Progenitor cell of endocrine pancreas (in vitro differentiated cells): Measurements from ENCODE around the gene PDLIM4. TPM values are rescaled to one million over a fixed set of nuclear protein-coding genes. Genes with fewer than 3 reads are reported as not detected.

Experiments used
- DNase-seq: peaks from one replicate; pipeline ENCODE4 v3.0.0; 2021; ENCODE audit warnings: low spot score; ENCODE audit not compliant: unreplicated experiment
- H3K27ac Mint-ChIP-seq: 2 replicates; pipeline ENCODE4 v1.8.0; 2021; ENCODE audit warnings: mild to moderate bottlenecking, moderate library complexity, mixed read lengths
- H3K27me3 Mint-ChIP-seq: 2 replicates; pipeline ENCODE4 v1.8.0; 2021; ENCODE audit warnings: mixed read lengths
- H3K36me3 Mint-ChIP-seq: 2 replicates; pipeline ENCODE4 v1.8.0; 2022; ENCODE audit warnings: mixed read lengths; ENCODE audit not compliant: insufficient read depth
- H3K4me1 Mint-ChIP-seq: 2 replicates; pipeline ENCODE4 v1.8.0; 2021; ENCODE audit warnings: low read depth, mixed read lengths
- H3K4me3 Mint-ChIP-seq: 2 replicates; pipeline ENCODE4 v1.8.0; 2021; ENCODE audit warnings: low read depth, mild to moderate bottlenecking, moderate library complexity, mixed read lengths
- H3K9me3 Mint-ChIP-seq: 2 replicates; pipeline ENCODE4 v1.8.0; 2021; ENCODE audit warnings: low read depth, mixed read lengths
- total RNA-seq: library from RNA; stranded (reverse); gene quantifications from 2 replicates; pipeline ENCODE4 v1.2.1, GENCODE V29; 2021
- TF ChIP-seq, protein P1 (sequence below): fragments of 200-600 bp; sonication (generic); IDR thresholded peaks from one replicate; pipeline ENCODE4 v1.5.0; 2021; ENCODE audit warnings: antibody characterized with exemption, mild to moderate bottlenecking; ENCODE audit not compliant: unreplicated experiment

Gene PDLIM4
- total RNA-seq, 1 donor from 2014 or later = 14.7 TPM

DNA sequence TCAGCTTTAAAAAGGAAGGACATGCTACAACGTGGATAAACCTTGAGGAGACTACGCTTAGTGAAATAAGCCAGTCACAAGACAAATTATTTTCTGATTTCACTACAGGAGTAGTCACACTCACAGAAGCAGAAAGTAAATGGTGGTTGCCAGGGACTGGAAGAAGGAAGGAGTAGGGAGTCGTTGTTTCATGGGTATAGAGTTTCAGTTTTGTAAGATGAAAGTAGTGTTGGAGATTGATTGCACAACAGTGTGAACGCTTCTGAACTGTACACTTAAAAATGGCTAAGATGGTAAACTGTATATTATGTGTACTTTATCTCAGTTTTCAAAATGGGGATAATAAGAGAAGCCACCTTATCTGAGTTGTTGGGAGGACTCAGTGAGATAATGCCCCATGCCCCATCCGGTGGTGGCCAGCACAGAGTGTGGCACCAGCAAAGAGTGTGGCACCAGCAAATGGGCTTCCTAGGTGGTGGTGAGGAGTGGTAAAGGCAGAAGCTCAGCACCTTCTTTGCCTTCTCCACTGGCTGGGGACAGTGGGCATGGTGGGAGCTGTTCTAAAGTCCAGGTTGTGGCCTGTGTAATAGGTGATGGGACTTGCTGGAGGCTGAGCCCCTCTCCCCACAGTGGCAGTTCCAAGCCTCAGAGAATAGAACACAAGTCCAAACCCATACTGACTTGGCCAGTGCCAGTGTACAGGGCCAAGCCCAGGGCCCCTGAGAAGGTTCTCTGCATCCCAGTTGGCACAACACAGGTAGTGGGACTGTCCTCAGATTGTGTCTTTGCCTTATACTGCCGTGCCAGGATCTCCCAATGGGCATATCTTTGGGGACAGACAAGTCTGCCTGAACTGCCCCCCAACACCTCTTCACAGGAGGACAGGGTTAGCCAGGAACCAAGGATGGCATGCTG is 41.1 kb downstream of the PDLIM4 start:
- Mint-ChIP-seq H3K4me1 (peaks cover 8% of the 10 kb centered on the region), H3K27me3 (peaks cover 29% of the 10 kb centered on the region)

DNA sequence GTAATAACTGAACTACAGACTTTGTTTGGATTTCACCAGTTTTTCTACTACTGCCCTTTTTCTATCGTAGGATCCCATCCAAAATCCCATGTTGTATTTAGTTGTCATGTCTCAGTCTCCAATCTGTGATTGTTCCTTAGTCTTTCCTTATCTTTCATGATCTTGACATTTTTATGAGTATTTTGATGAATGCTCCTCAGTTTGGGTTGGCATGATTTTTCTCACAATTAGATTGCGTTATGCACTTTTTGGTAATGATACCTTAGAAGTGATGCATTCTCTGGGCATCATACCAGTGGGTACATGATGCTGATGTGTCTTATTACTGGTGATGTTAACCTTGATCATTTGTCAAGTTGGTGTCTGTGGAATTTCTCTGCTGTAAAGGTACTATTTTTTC is 42.4 kb downstream of the PDLIM4 start:
- H3K27ac Mint-ChIP-seq = no peak overlapping the region
- H3K36me3 Mint-ChIP-seq = no peaks in the 10 kb centered on the region
- H3K4me3 Mint-ChIP-seq = no peak overlapping the region

More for the DNA sequence above, 41.1 kb downstream of the PDLIM4 start:
- no peak overlapping the region for H3K27ac Mint-ChIP-seq
- H3K4me3 Mint-ChIP-seq = no peak overlapping the region
- no peaks in the 10 kb centered on the region for H3K36me3 Mint-ChIP-seq
- TF ChIP-seq, protein P1, sequence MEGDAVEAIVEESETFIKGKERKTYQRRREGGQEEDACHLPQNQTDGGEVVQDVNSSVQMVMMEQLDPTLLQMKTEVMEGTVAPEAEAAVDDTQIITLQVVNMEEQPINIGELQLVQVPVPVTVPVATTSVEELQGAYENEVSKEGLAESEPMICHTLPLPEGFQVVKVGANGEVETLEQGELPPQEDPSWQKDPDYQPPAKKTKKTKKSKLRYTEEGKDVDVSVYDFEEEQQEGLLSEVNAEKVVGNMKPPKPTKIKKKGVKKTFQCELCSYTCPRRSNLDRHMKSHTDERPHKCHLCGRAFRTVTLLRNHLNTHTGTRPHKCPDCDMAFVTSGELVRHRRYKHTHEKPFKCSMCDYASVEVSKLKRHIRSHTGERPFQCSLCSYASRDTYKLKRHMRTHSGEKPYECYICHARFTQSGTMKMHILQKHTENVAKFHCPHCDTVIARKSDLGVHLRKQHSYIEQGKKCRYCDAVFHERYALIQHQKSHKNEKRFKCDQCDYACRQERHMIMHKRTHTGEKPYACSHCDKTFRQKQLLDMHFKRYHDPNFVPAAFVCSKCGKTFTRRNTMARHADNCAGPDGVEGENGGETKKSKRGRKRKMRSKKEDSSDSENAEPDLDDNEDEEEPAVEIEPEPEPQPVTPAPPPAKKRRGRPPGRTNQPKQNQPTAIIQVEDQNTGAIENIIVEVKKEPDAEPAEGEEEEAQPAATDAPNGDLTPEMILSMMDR = no peak
- DNase-seq = no peak
- no peaks in the 10 kb centered on the region for H3K9me3 Mint-ChIP-seq

DNA sequence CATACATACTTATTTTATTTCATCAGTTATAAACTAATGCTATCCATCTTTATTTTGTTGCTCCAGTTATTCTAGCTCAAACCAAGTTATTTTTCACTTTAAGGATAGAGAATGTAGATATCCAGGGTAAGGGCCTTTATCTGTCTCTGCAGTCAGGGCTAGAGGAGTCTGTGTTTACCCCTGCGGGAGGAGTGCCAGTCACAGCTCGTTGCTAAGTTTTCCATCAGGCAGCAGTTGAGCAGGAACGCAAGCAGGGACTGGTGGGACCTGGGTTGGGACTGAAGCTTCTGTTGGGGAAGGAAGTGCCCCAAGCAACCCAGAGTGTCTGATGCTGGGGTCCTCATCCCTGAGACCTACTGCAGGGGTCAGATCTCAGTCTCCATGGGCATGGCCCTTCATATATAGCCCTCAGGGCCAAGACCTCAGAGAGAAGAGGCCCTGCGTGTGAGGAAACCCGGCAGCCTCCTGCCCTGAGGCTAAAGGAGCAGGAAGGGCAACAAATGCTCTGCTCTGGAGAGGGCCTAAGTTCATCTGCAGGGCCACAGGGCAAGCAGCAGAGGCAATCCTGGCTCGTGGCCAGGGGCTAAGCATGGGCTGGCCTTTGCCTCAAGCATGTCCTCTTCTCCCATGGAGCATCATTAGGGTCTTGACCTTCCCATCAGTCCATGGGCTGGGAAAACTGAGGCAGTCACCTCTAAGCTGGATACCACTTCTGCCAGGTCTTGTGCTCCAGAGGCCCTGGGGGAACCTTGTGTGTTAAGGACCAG is 43.3 kb downstream of the PDLIM4 start:
- H3K27ac Mint-ChIP-seq = no peak overlapping the region
- no peak overlapping the region for H3K4me3 Mint-ChIP-seq
- peaks cover 5% of the 10 kb centered on the region for H3K36me3 Mint-ChIP-seq
- H3K9me3 Mint-ChIP-seq = peaks cover 6% of the 10 kb centered on the region
- H3K4me1 Mint-ChIP-seq = peaks cover 6% of the 10 kb centered on the region
- DNase-seq = no peak
- peaks cover 14% of the 10 kb centered on the region for H3K27me3 Mint-ChIP-seq
- TF ChIP-seq, protein P1 = no peak

More for the DNA sequence above, 42.4 kb downstream of the PDLIM4 start:
- Mint-ChIP-seq H3K4me1 (peaks cover 7% of the 10 kb centered on the region), H3K27me3 (peaks cover 23% of the 10 kb centered on the region), H3K9me3 (peaks cover under 1% of the 10 kb centered on the region)
- no peak for DNase-seq
- TF ChIP-seq, protein P1 = no peak

DNA sequence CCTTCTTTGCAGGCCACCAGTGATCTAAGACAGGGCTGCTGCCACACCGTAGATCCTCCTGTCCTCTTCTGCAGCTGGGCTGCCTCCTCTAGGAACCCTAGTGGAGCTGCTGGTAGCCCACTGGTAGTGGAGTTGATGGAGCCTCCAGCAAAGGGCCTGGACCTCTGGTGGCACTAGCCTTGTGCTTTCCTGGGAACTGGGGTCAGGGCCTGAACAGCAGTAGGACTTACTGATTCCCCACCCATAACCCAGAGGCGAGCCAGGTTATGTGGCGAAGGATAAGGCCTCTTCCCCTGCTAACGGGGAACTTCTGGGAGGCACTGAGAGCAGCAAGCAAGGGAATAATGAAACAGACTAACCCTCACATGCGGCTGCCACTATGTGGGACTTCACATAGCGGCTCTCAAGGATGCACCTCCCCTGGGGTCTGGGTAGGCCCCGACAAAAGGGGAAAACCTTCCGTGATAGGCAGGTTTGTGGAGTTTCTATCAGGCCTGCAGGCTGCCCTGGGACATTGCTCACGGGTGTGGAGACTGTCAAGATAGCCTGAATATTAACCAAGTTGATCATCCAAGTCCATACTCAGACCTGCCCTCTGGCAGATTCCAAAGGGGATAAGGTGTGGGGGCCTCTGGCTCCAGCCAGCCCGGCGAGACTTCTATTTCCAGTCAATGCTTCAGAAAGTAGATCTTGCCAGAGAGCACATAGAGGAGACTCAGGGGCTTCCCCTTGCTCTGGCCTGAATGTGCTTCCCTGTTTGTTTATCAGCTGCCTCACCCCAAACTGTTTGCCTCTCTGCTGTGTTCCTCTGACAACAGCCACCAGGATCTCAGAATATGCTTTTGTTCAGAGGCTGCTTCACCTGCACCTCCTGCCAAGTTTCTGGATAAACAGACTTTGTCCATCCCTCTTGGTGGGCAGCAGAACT is 44.1 kb downstream of the PDLIM4 start:
- no peak for DNase-seq
- peaks cover 6% of the 10 kb centered on the region for H3K9me3 Mint-ChIP-seq
- TF ChIP-seq, protein P1 = no peak
- peaks cover 5% of the 10 kb centered on the region for H3K36me3 Mint-ChIP-seq
- peaks cover 6% of the 10 kb centered on the region for H3K27me3 Mint-ChIP-seq
- H3K27ac Mint-ChIP-seq = peak overlapping the region; percentile 80
- no peak overlapping the region for H3K4me3 Mint-ChIP-seq
- peaks cover 6% of the 10 kb centered on the region for H3K4me1 Mint-ChIP-seq
